ENCODE results near the gene PARP2.
A peak's percentile ranks its signal among the peaks of the same experiment; 100 is the strongest.
"Not testable (repeated sequence)": the region's sequence is repeated elsewhere in the genome, so short reads cannot be mapped to it uniquely, and the experiment has no call there.

Gene PARP2

DNA sequence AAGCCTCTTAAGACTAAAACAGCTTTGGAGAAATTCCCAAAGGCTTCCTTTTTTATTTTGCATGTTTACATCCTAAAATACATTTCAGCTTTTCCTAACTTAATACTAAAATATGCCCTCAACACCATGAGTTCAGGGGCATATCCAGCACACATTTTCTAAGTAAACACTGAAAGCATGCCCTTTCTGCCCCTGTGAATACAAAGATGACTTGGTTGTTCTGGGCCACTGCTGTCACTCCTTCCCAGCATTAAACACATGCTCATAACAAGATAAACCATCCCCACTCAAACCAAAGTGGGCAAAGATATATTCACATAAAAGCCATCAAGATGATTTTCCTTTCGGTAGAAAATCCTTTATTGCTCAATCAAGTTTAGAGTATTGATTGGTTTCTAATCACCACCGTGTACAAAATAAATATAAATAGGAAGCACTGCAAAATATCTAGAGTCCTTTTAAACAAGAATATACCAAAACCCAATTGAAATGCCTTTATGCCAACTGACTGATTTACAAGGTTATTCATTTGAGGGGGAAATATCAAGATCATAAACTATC, 12.3 kb upstream of the PARP2 start:
- DNase-seq (ENCODE audit: low spot score): no peak
- in situ Hi-C loops (cut with MboI; ENCODE audit: low sequenced_read_pairs, unreplicated experiment): loop anchor here (25.0 kb wide), 1 partner anchor 531 kb away; no protein-coding TSS in a partner anchor
- TF ChIP-seq, protein P1, sequence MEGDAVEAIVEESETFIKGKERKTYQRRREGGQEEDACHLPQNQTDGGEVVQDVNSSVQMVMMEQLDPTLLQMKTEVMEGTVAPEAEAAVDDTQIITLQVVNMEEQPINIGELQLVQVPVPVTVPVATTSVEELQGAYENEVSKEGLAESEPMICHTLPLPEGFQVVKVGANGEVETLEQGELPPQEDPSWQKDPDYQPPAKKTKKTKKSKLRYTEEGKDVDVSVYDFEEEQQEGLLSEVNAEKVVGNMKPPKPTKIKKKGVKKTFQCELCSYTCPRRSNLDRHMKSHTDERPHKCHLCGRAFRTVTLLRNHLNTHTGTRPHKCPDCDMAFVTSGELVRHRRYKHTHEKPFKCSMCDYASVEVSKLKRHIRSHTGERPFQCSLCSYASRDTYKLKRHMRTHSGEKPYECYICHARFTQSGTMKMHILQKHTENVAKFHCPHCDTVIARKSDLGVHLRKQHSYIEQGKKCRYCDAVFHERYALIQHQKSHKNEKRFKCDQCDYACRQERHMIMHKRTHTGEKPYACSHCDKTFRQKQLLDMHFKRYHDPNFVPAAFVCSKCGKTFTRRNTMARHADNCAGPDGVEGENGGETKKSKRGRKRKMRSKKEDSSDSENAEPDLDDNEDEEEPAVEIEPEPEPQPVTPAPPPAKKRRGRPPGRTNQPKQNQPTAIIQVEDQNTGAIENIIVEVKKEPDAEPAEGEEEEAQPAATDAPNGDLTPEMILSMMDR (IDR thresholded peaks at IDR 0.05; ENCODE audit: borderline replicate concordance, control extremely low read depth, extremely low read depth, insufficient read depth, missing control alignments): no peak

- TF ChIP-seq, protein P1 (IDR thresholded peaks at IDR 0.05; ENCODE audit: borderline replicate concordance, control extremely low read depth, extremely low read depth, insufficient read depth, missing control alignments): no peak
These were observed 11.0 kb upstream of the PARP2 start for GRCh38 chr14:20332431-20332787.

DNA sequence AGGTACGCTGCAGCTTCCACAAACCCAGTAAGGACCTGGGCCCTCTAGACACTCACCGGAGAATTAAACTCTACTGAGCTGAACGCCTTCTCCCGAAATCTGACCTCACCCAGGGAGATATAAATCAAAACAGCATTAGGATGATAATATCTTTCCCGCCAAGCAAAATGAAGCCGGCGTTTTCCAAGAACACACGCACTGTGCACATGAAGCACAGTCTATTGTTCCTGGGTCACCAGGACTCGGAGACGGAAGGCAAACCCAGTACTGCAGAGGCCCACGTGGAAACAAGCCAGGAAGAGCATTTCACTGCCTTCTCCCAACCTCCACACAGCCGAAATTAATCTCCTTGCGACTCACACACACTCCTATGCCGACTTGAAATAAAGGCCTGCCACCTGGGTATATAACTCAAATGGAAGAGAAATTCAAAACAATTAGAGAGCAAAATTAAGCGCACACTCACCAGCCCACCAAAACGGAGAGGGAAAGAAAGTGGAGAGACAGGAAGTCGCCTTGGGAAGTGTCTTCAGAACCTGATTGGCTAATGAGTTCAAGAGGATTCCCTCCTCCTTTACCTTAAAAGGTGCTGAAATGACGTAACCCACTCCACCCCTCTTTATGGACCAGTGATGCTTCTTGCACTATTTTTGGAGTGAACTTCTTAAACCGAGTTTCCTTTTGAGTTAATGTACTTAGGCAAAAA, 10.5 kb upstream of the PARP2 start, which contains the start of gene CCNB1IP1:
TSS of gene CCNB1IP1 (minus strand) at position 492 of the 706 bp plus-strand sequence. CDS start 16,756 bp downstream, outside the sequence.
- DNase-seq (ENCODE audit: low spot score): peak; percentile 88
- in situ Hi-C loops (cut with MboI; ENCODE audit: low sequenced_read_pairs, unreplicated experiment): loop anchor here (25.0 kb wide), 1 partner anchor 529 kb away; no protein-coding TSS in a partner anchor
- TF ChIP-seq, protein P1 (IDR thresholded peaks at IDR 0.05; ENCODE audit: borderline replicate concordance, control extremely low read depth, extremely low read depth, insufficient read depth, missing control alignments): no peak

More at GRCh38 chr14:20332431-20332787, 11.0 kb upstream of the PARP2 start:
- no peak for DNase-seq (ENCODE audit: low spot score)
- in situ Hi-C loops (cut with MboI; ENCODE audit: low sequenced_read_pairs, unreplicated experiment): loop anchor here (25.0 kb wide), 1 partner anchor 530 kb away; no protein-coding TSS in a partner anchor

GRCh38 chr14:20333494-20333841, 10.0 kb upstream of the PARP2 start:
- no peak for DNase-seq (ENCODE audit: low spot score)
- TF ChIP-seq, protein P1 (IDR thresholded peaks at IDR 0.05; ENCODE audit: borderline replicate concordance, control extremely low read depth, extremely low read depth, insufficient read depth, missing control alignments): no peak
- in situ Hi-C loops (cut with MboI; ENCODE audit: low sequenced_read_pairs, unreplicated experiment): loop anchor here (25.0 kb wide), 1 partner anchor 529 kb away; no protein-coding TSS in a partner anchor

- TF ChIP-seq, protein P1 (IDR thresholded peaks at IDR 0.05; ENCODE audit: borderline replicate concordance, control extremely low read depth, extremely low read depth, insufficient read depth, missing control alignments): no peak
- in situ Hi-C loops (cut with MboI; ENCODE audit: low sequenced_read_pairs, unreplicated experiment): loop anchor here (25.0 kb wide), 1 partner anchor 528 kb away; no protein-coding TSS in a partner anchor
- no peak for DNase-seq (ENCODE audit: low spot score)
These were observed 9.4 kb upstream of the PARP2 start for GRCh38 chr14:20334017-20334416.

DNA sequence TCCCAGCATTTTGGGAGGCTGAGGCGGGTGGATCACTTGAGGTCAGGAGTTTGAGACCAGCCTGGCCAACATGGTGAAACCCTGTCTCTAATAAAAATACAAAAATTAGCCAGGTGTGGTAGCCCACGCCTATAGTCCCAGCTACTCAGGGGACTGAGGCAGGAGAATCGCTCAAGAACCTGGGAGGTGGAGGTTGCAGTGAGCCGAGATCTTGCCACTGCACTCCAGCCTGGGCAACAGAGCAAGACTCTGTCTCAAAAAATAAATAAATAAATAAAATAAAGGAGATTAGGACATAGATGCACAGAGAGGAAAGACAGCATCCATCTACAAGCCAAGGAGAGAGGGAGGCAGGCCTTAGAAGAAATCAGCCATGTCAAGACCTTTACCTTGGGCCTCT, 2.4 kb upstream of the PARP2 start:
- in situ Hi-C loops (cut with MboI; ENCODE audit: low sequenced_read_pairs, unreplicated experiment): loop anchor here (25.0 kb wide), 1 partner anchor 521 kb away; no protein-coding TSS in a partner anchor
- not testable (repeated sequence) for DNase-seq (ENCODE audit: low spot score)

DNA sequence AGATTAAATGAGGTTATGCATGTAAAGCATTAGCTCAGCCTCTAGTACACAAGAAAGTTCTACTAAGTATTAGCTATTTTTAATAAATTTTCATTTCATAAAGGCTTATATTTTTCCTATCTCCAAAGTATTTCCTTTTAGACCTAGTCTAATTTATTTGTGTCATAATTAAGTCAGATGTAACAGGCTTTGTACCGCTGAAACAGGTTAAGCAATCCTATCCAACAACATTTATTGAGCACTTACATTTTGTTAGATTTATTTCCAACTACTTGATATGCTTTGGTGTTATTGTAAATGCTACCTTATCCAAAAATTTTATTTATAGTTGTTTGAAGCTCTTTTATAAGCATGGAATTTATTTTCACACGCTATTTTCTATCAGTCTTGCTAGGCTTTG, 1.8 kb upstream of the PARP2 start:
- in situ Hi-C loops (cut with MboI; ENCODE audit: low sequenced_read_pairs, unreplicated experiment): loop anchor here (25.0 kb wide), 1 partner anchor 521 kb away; no protein-coding TSS in a partner anchor
- DNase-seq (ENCODE audit: low spot score): no peak
- TF ChIP-seq, protein P1 (IDR thresholded peaks at IDR 0.05; ENCODE audit: borderline replicate concordance, control extremely low read depth, extremely low read depth, insufficient read depth, missing control alignments): no peak
